Caco-2 (cell line): Measurements from ENCODE around the gene SP3. TPM values are rescaled to one million over a fixed set of nuclear protein-coding genes. Genes with fewer than 3 reads are reported as not detected.

Experiments
- BruUV-seq: library from RNA; stranded (reverse); fragments of 400-500 nt; replicated peaks from 2 replicates; lab custom pipeline; 2021; lab: Mats Ljungman, UMichigan
- CTCF ChIA-PET: fragments of 300-600 bp; sonication (Branson Sonifier 250); formaldehyde crosslinking; loops from one replicate; lab custom pipeline; 2022; ENCODE audit warnings: antibody characterized with exemption; lab: Charles Lee
- POLR2A ChIA-PET: fragments of 300-600 bp; sonication (Branson Sonifier 250); formaldehyde crosslinking; loops from one replicate; lab custom pipeline; 2022; ENCODE audit warnings: antibody characterized with exemption; lab: Charles Lee
- DNase-seq, 2 experiments: peaks; one replicate each; pipeline versions ENCODE4 v3.0.0 to v3.0.0-alpha.2; 2020 to 2022
- H3K27me3 ChIP-seq: replicated peaks from 2 replicates; pipeline ENCODE4 v1.6.0; 2011; ENCODE audit warnings: low read length; ENCODE audit not compliant: control insufficient read depth, insufficient read depth
- H3K36me3 ChIP-seq: 2 replicates; pipeline ENCODE4 v1.5.1; 2011; ENCODE audit warnings: low read length; ENCODE audit not compliant: control insufficient read depth, insufficient read depth
- H3K4me1 ChIP-seq: fragments of 250-450 bp; sonication (Bioruptor Pico); 2 replicates; pipeline ENCODE4 v1.5.1; 2020; ENCODE audit warnings: mild to moderate bottlenecking
- H3K4me3 ChIP-seq: 2 replicates; pipeline ENCODE4 v1.5.1; 2011; ENCODE audit warnings: low read depth, mild to moderate bottlenecking, control low read depth, low read length
- H3K9me3 ChIP-seq: fragments of 250-450 bp; sonication (Bioruptor Pico); 2 replicates; pipeline ENCODE4 v1.5.1; 2020; ENCODE audit warnings: mild to moderate bottlenecking, moderate library complexity
- H3K27ac Mint-ChIP-seq: one replicate; pipeline ENCODE4 v1.8.0; 2022; ENCODE audit warnings: mixed read lengths; ENCODE audit not compliant: unreplicated experiment
- H3K27me3 Mint-ChIP-seq: one replicate; pipeline ENCODE4 v1.8.0; 2022; ENCODE audit warnings: mixed read lengths; ENCODE audit not compliant: insufficient read depth, unreplicated experiment
- H3K36me3 Mint-ChIP-seq: one replicate; pipeline ENCODE4 v1.8.0; 2022; ENCODE audit warnings: mild to moderate bottlenecking, mixed read lengths; ENCODE audit not compliant: insufficient read depth, unreplicated experiment
- H3K4me1 Mint-ChIP-seq: one replicate; pipeline ENCODE4 v1.8.0; 2022; ENCODE audit warnings: low read depth, mixed read lengths; ENCODE audit not compliant: unreplicated experiment
- H3K4me3 Mint-ChIP-seq: one replicate; pipeline ENCODE4 v1.8.0; 2022; ENCODE audit warnings: mild to moderate bottlenecking, moderate library complexity, mixed read lengths; ENCODE audit not compliant: unreplicated experiment
- H3K9me3 Mint-ChIP-seq: one replicate; pipeline ENCODE4 v1.8.0; 2022; ENCODE audit warnings: mixed read lengths; ENCODE audit not compliant: unreplicated experiment
- CTCF ChIP-seq, 2 experiments: fragments of 200-600 bp in 1 of 2; IDR thresholded peaks; 1 replicate in 1 of 2; 2 replicates in 1 of 2; pipeline versions ENCODE4 v1.5.1 to v1.8.0; 2011 to 2022; ENCODE audit warnings: antibody characterized with exemption in 1 of 2, control low read depth in 1 of 2, inconsistent platforms in 1 of 2, low read depth in 1 of 2, low read length in 1 of 2, mild to moderate bottlenecking in 1 of 2, moderate library complexity in 1 of 2; ENCODE audit not compliant: insufficient read depth in 1 of 2, severe bottlenecking in 1 of 2, unreplicated experiment in 1 of 2
- intact Hi-C: fragments of 100-400 bp; cut with micrococcal nuclease; formaldehyde crosslinking; loops from one replicate; pipeline ENCODE4 v1.10.0; 2022; ENCODE audit not compliant: unreplicated experiment
- total RNA-seq: library from RNA; stranded (reverse); gene quantifications from 2 replicates; pipeline ENCODE4 v1.2.3, GENCODE V29; 2022

The SP3 gene
- total RNA-seq, 1 experiment from 2014 or later: 111 TPM

- H3K4me3 Mint-ChIP-seq: no peak overlapping the region
- Histone ChIP-seq H3K27me3 (no peaks in the 10 kb centered on the region), H3K4me3 (no peak overlapping the region), H3K4me1 (peaks cover 53% of the 10 kb centered on the region), H3K36me3 (no peaks in the 10 kb centered on the region), H3K9me3 (no peaks in the 10 kb centered on the region)
- peaks cover 28% of the 10 kb centered on the region for H3K4me1 Mint-ChIP-seq
- H3K9me3 Mint-ChIP-seq: no peaks in the 10 kb centered on the region
- no TSS peak for BruUV-seq
- H3K36me3 Mint-ChIP-seq: no peaks in the 10 kb centered on the region
- no peak for DNase-seq
- POLR2A ChIA-PET: no interaction called here
- peak overlapping the region; percentile 4 for H3K27ac Mint-ChIP-seq
- intact Hi-C loops: no loop called here
- no peaks in the 10 kb centered on the region for H3K27me3 Mint-ChIP-seq
- TF ChIP-seq CTCF (IDR thresholded peaks at IDR 0.05; ENCODE audit: insufficient read depth in 1 of 2, low read depth in 1 of 2, low read length in 1 of 2, severe bottlenecking in 1 of 2, unreplicated experiment in 1 of 2): no peak
- CTCF ChIA-PET: no interaction called here
Observed at GRCh38 chr2:173972636-173973035, 7.5 kb upstream of the SP3 start.

DNA sequence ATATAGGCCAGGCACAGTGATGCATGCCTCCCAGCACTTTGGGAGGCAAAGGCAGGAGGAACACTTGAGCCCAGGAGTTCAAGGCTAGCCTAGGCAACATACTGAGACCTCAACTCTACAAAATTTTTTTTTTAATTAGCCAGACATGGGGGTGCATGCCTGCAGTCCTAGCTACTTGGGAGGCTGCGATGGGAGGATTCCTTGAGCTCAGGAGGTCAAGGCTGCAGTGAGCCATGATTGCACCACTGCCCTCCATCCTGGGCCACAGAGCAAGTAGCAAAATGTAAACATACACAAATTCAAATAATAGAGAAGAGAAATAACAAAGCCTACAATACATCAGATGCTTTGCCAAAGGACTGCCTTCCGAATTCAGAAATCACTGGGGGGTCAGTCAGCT lies 7.0 kb upstream of the SP3 start:
- BruUV-seq: no TSS peak
- CTCF ChIA-PET: no interaction called here
- Mint-ChIP-seq H3K36me3 (no peaks in the 10 kb centered on the region), H3K4me1 (peaks cover 31% of the 10 kb centered on the region), H3K4me3 (no peak overlapping the region), H3K9me3 (no peaks in the 10 kb centered on the region), H3K27ac (peak overlapping the region; percentile 4), H3K27me3 (no peaks in the 10 kb centered on the region)
- Histone ChIP-seq H3K4me3 (no peak overlapping the region), H3K9me3 (no peaks in the 10 kb centered on the region), H3K36me3 (no peaks in the 10 kb centered on the region), H3K27me3 (no peaks in the 10 kb centered on the region), H3K4me1 (peaks cover 58% of the 10 kb centered on the region)
- TF ChIP-seq CTCF (IDR thresholded peaks at IDR 0.05; ENCODE audit: insufficient read depth in 1 of 2, low read depth in 1 of 2, low read length in 1 of 2, severe bottlenecking in 1 of 2, unreplicated experiment in 1 of 2): no peak
- DNase-seq: no peak
- intact Hi-C loops: no loop called here
- POLR2A ChIA-PET: no interaction called here

- no peak overlapping the region for H3K4me3 ChIP-seq
- peak overlapping the region; percentile 68 for H3K27ac Mint-ChIP-seq
- no peaks in the 10 kb centered on the region for H3K36me3 ChIP-seq
- peaks cover 41% of the 10 kb centered on the region for H3K4me1 Mint-ChIP-seq
- ChIA-PET POLR2A (interaction anchor here (0.5 to 1.6 kb wide), 5 partner anchors 16 to 81 kb away, joined by 3 to 10 read pairs (median 4); no protein-coding TSS in a partner anchor), CTCF (interaction anchor here (1.2 kb wide), 1 partner anchor 33 kb away, joined by 11 read pairs; no protein-coding TSS in a partner anchor)
- DNase-seq: peak in 1 of 2 experiments; percentile 37
- peak overlapping the region; percentile 10 for H3K4me3 Mint-ChIP-seq
- TF ChIP-seq CTCF (IDR thresholded peaks at IDR 0.05; ENCODE audit: insufficient read depth in 1 of 2, low read depth in 1 of 2, low read length in 1 of 2, severe bottlenecking in 1 of 2, unreplicated experiment in 1 of 2): no peak
- no TSS peak for BruUV-seq
- peaks cover 12% of the 10 kb centered on the region for H3K36me3 Mint-ChIP-seq
- no peaks in the 10 kb centered on the region for H3K27me3 Mint-ChIP-seq
- intact Hi-C loops: loop anchor here (2.0 kb wide), 1 partner anchor 16 kb away; no protein-coding TSS in a partner anchor
- H3K9me3 ChIP-seq: no peaks in the 10 kb centered on the region
- peaks cover 64% of the 10 kb centered on the region for H3K4me1 ChIP-seq
- H3K27me3 ChIP-seq: no peaks in the 10 kb centered on the region
- H3K9me3 Mint-ChIP-seq: no peaks in the 10 kb centered on the region
Observed at GRCh38 chr2:173970516-173970924, 5.3 kb upstream of the SP3 start.
